ENCODE measurements around the gene HDAC4. TPM values are rescaled to one million over a fixed set of nuclear protein-coding genes. Genes with fewer than 3 reads are reported as not detected.

Gene HDAC4
- total RNA-seq, 6 experiments from 2014 or later, result 7.4 to 13.0 (median 9.5) TPM

- Mint-ChIP-seq H3K36me3 (ENCODE audit: low read depth) (no peaks in the 10 kb centered on the region), H3K4me1 (ENCODE audit: low read depth) (no peaks in the 10 kb centered on the region), H3K27me3 (ENCODE audit: insufficient read depth) (peaks cover 2% of the 10 kb centered on the region), H3K9me3 (no peaks in the 10 kb centered on the region), H3K27ac (no peak overlapping the region), H3K4me3 (no peak overlapping the region)
- TF ChIP-seq, protein P1, sequence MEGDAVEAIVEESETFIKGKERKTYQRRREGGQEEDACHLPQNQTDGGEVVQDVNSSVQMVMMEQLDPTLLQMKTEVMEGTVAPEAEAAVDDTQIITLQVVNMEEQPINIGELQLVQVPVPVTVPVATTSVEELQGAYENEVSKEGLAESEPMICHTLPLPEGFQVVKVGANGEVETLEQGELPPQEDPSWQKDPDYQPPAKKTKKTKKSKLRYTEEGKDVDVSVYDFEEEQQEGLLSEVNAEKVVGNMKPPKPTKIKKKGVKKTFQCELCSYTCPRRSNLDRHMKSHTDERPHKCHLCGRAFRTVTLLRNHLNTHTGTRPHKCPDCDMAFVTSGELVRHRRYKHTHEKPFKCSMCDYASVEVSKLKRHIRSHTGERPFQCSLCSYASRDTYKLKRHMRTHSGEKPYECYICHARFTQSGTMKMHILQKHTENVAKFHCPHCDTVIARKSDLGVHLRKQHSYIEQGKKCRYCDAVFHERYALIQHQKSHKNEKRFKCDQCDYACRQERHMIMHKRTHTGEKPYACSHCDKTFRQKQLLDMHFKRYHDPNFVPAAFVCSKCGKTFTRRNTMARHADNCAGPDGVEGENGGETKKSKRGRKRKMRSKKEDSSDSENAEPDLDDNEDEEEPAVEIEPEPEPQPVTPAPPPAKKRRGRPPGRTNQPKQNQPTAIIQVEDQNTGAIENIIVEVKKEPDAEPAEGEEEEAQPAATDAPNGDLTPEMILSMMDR (IDR thresholded peaks at IDR 0.05), result no peak
- DNase-seq, result no peak
These were observed 201.6 kb downstream of the HDAC4 start for GRCh38 chr2:239199041-239199768.

DNA sequence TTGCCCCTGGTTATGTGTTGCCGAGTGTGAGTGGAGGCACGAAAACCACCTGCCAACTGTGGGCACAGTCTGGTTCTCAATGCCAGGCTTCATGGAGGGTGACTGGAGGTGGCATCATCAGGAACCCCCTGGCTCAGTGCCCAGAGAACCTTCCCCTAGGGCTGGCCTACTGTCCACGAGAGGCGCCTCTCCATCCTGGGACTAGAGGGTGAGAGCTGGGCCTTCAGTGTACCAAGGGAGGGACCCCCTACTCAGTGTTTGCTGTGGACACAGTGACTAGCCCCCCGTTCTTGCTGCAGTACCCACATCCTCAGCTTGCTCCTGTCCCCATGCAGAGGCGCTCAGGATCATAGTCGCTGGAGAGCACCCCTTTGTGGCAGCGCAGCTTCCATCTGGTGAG is 202.6 kb downstream of the HDAC4 start:
- no peak overlapping the region for H3K27ac Mint-ChIP-seq
- H3K27me3 Mint-ChIP-seq (ENCODE audit: insufficient read depth), result peaks cover 2% of the 10 kb centered on the region
- no peaks in the 10 kb centered on the region for H3K4me1 Mint-ChIP-seq (ENCODE audit: low read depth)
- TF ChIP-seq, protein P1 (IDR thresholded peaks at IDR 0.05), result no peak
- DNase-seq, result no peak
- H3K36me3 Mint-ChIP-seq (ENCODE audit: low read depth), result no peaks in the 10 kb centered on the region
- no peaks in the 10 kb centered on the region for H3K9me3 Mint-ChIP-seq
- no peak overlapping the region for H3K4me3 Mint-ChIP-seq

DNA sequence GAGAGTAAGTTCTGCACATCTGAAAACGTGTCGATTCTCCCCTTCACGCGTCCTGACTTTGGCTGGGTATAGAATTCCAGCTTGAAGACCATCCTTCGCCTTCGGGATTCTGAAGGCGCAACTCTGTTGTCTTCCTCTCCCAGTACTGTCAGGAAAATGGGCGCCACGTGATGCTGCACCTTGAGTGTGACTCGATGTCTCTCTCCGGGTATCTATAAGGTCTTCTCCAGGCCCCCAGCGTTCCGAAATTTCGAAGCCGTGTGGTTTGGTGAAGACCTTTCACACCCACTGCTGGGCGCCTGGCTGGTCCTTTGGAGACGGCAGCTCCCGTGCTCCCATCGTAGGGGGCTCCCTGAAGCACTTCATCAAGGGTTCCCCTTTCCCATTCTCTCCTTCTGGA is 203.7 kb downstream of the HDAC4 start:
- no peak overlapping the region for H3K4me3 Mint-ChIP-seq
- H3K9me3 Mint-ChIP-seq, result no peaks in the 10 kb centered on the region

GRCh38 chr2:239196474-239197021 is 204.3 kb downstream of the HDAC4 start:
- Mint-ChIP-seq H3K4me3 (no peak overlapping the region), H3K27ac (no peak overlapping the region), H3K4me1 (ENCODE audit: low read depth) (no peaks in the 10 kb centered on the region), H3K27me3 (ENCODE audit: insufficient read depth) (peaks cover 2% of the 10 kb centered on the region), H3K9me3 (no peaks in the 10 kb centered on the region), H3K36me3 (ENCODE audit: low read depth) (no peaks in the 10 kb centered on the region)
- TF ChIP-seq, protein P1 (IDR thresholded peaks at IDR 0.05), result no peak
- DNase-seq, result no peak

More for the DNA sequence above, 203.7 kb downstream of the HDAC4 start:
- Mint-ChIP-seq H3K36me3 (ENCODE audit: low read depth) (no peaks in the 10 kb centered on the region), H3K27me3 (ENCODE audit: insufficient read depth) (peaks cover 2% of the 10 kb centered on the region), H3K27ac (no peak overlapping the region), H3K4me1 (ENCODE audit: low read depth) (no peaks in the 10 kb centered on the region)
- TF ChIP-seq, protein P1 (IDR thresholded peaks at IDR 0.05), result no peak
- no peak for DNase-seq

GRCh38 chr2:239195992-239196391 is 204.8 kb downstream of the HDAC4 start:
- TF ChIP-seq, protein P1 (IDR thresholded peaks at IDR 0.05), result no peak

More at GRCh38 chr2:239195992-239196391, 204.8 kb downstream of the HDAC4 start:
- Mint-ChIP-seq H3K27me3 (ENCODE audit: insufficient read depth) (peaks cover 2% of the 10 kb centered on the region), H3K27ac (no peak overlapping the region), H3K4me1 (ENCODE audit: low read depth) (no peaks in the 10 kb centered on the region), H3K9me3 (no peaks in the 10 kb centered on the region), H3K4me3 (no peak overlapping the region), H3K36me3 (ENCODE audit: low read depth) (no peaks in the 10 kb centered on the region)
- DNase-seq, result no peak
